Non-pigmented ciliary epithelial cell (primary cell): Measurements from ENCODE around the gene SMYD3.

Source experiments
- DNase-seq: peaks from one replicate; pipeline ENCODE4 v3.0.0-alpha.2; 2010; ENCODE audit warnings: low read depth

The SMYD3 gene

GRCh38 chr1:246304484-246305259 lies 202.4 kb downstream of the SMYD3 start:
- no peak for DNase-seq

- no peak for DNase-seq
These were observed 204.3 kb downstream of the SMYD3 start for GRCh38 chr1:246302711-246303317.

GRCh38 chr1:246302251-246302625 lies 204.8 kb downstream of the SMYD3 start:
- DNase-seq, result no peak

- no peak for DNase-seq
These were observed 205.4 kb downstream of the SMYD3 start for GRCh38 chr1:246301553-246302250.

GRCh38 chr1:246300626-246301549 lies 206.2 kb downstream of the SMYD3 start:
- no peak for DNase-seq

GRCh38 chr1:246297279-246298265 lies 209.5 kb downstream of the SMYD3 start:
- DNase-seq, result no peak

- no peak for DNase-seq
These were observed 211.1 kb downstream of the SMYD3 start for GRCh38 chr1:246295968-246296367.

GRCh38 chr1:246295340-246295739 lies 211.7 kb downstream of the SMYD3 start:
- DNase-seq, result no peak

- DNase-seq, result no peak
These were observed 212.8 kb downstream of the SMYD3 start for GRCh38 chr1:246294263-246294662.

GRCh38 chr1:246293366-246294121 lies 213.5 kb downstream of the SMYD3 start:
- DNase-seq, result no peak

GRCh38 chr1:246292571-246292970 lies 214.5 kb downstream of the SMYD3 start:
- no peak for DNase-seq

GRCh38 chr1:246291127-246291526 lies 216.0 kb downstream of the SMYD3 start:
- no peak for DNase-seq

GRCh38 chr1:246283771-246284410 lies 223.2 kb downstream of the SMYD3 start:
- DNase-seq, result no peak

- DNase-seq, result no peak
These were observed 225.4 kb downstream of the SMYD3 start for GRCh38 chr1:246281639-246282038.

- no peak for DNase-seq
These were observed 225.9 kb downstream of the SMYD3 start for GRCh38 chr1:246281195-246281594.

- no peak for DNase-seq
These were observed 226.5 kb downstream of the SMYD3 start for GRCh38 chr1:246280551-246280950.

- no peak for DNase-seq
These were observed 227.7 kb downstream of the SMYD3 start for GRCh38 chr1:246279402-246279801.

- DNase-seq, result no peak
These were observed 228.7 kb downstream of the SMYD3 start for GRCh38 chr1:246278371-246278770.

GRCh38 chr1:246275036-246275435 lies 232.0 kb downstream of the SMYD3 start:
- DNase-seq, result no peak

- no peak for DNase-seq
These were observed 232.9 kb downstream of the SMYD3 start for GRCh38 chr1:246274186-246274585.
